ENCODE data around the gene MACF1. TPM values are rescaled to one million over a fixed set of nuclear protein-coding genes. Genes with fewer than 3 reads are reported as not detected.

MACF1 gene
- total and polyA plus RNA-seq, 4 donors: 69.1 to 966 (median 233) TPM

GRCh38 chr1:39360731-39361130, 156.2 kb downstream of the MACF1 start:
- DNase-seq (no peak), ATAC-seq (ENCODE audit: insufficient read depth, low FRiP score) (no peak)
- Histone ChIP-seq H3K27ac (ENCODE audit: low read depth in 1 of 2, low read length in 1 of 2) (no peak overlapping the region), H3K27me3 (ENCODE audit: control insufficient read depth in 3 of 3, insufficient read depth in 3 of 3, low read length in 2 of 3) (no peaks in the 10 kb centered on the region), H3K36me3 (ENCODE audit: control insufficient read depth in 4 of 4, insufficient read depth in 4 of 4, low read length in 4 of 4) (peaks cover 27 to 65% (median 49%) of the 10 kb centered on the region in 4 donors), H3K4me3 (no peak overlapping the region), H3K9ac (ENCODE audit: insufficient read depth in 1 of 2, low read length in 2 of 2) (no peak overlapping the region), H3K4me1 (ENCODE audit: control insufficient read depth in 5 of 5, insufficient read depth in 5 of 5, low read length in 5 of 5) (peaks cover 0 to 2% (median 0%) of the 10 kb centered on the region in 5 donors), H3K9me3 (ENCODE audit: control insufficient read depth in 4 of 4, insufficient read depth in 3 of 4, low read length in 3 of 4) (no peaks in the 10 kb centered on the region)
- 36 to 82% methylated on average over 1 of the region's 1 CpG for WGBS, 2 donors
- TF ChIP-seq, protein P1, sequence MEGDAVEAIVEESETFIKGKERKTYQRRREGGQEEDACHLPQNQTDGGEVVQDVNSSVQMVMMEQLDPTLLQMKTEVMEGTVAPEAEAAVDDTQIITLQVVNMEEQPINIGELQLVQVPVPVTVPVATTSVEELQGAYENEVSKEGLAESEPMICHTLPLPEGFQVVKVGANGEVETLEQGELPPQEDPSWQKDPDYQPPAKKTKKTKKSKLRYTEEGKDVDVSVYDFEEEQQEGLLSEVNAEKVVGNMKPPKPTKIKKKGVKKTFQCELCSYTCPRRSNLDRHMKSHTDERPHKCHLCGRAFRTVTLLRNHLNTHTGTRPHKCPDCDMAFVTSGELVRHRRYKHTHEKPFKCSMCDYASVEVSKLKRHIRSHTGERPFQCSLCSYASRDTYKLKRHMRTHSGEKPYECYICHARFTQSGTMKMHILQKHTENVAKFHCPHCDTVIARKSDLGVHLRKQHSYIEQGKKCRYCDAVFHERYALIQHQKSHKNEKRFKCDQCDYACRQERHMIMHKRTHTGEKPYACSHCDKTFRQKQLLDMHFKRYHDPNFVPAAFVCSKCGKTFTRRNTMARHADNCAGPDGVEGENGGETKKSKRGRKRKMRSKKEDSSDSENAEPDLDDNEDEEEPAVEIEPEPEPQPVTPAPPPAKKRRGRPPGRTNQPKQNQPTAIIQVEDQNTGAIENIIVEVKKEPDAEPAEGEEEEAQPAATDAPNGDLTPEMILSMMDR (IDR thresholded peaks at IDR 0.05; ENCODE audit: control extremely low read depth, extremely low read depth): no peak

DNA sequence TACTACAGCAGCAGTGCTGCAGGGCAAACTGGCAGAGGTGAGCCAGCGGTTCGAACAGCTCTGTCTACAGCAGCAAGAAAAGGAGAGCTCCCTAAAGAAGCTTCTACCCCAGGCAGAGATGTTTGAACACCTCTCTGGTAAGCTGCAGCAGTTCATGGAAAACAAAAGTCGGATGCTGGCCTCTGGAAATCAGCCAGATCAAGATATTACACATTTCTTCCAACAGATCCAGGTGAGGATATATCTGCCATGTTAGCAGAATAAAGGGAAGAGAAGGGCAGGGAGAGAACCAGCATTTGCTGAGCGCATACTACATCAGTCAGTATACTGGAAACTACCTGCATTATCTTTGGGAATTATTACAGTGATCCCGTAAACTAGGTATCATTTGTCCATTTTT, 157.0 kb downstream of the MACF1 start:
- Histone ChIP-seq H3K27ac (ENCODE audit: low read depth in 1 of 2, low read length in 1 of 2) (no peak overlapping the region), H3K9ac (ENCODE audit: insufficient read depth in 1 of 2, low read length in 2 of 2) (no peak overlapping the region), H3K4me3 (no peak overlapping the region), H3K4me1 (ENCODE audit: control insufficient read depth in 5 of 5, insufficient read depth in 5 of 5, low read length in 5 of 5) (peaks cover 0 to 2% (median 0%) of the 10 kb centered on the region in 5 donors), H3K27me3 (ENCODE audit: control insufficient read depth in 3 of 3, insufficient read depth in 3 of 3, low read length in 2 of 3) (no peaks in the 10 kb centered on the region), H3K36me3 (ENCODE audit: control insufficient read depth in 4 of 4, insufficient read depth in 4 of 4, low read length in 4 of 4) (peaks cover 29 to 61% (median 47%) of the 10 kb centered on the region in 4 donors), H3K9me3 (ENCODE audit: control insufficient read depth in 4 of 4, insufficient read depth in 3 of 4, low read length in 3 of 4) (no peaks in the 10 kb centered on the region)
- TF ChIP-seq, protein P1 (IDR thresholded peaks at IDR 0.05; ENCODE audit: control extremely low read depth, extremely low read depth): no peak
- DNase-seq: no peak
- WGBS, 2 donors: 82 to 88% methylated on average over 5 of the region's 5 CpGs
- ATAC-seq (ENCODE audit: insufficient read depth, low FRiP score): no peak

GRCh38 chr1:39363267-39363666, 158.8 kb downstream of the MACF1 start:
- Histone ChIP-seq H3K36me3 (ENCODE audit: control insufficient read depth in 4 of 4, insufficient read depth in 4 of 4, low read length in 4 of 4) (peaks cover 22 to 56% (median 37%) of the 10 kb centered on the region in 4 donors), H3K9me3 (ENCODE audit: control insufficient read depth in 4 of 4, insufficient read depth in 3 of 4, low read length in 3 of 4) (no peaks in the 10 kb centered on the region), H3K4me1 (ENCODE audit: control insufficient read depth in 5 of 5, insufficient read depth in 5 of 5, low read length in 5 of 5) (peaks cover 0 to 2% (median 0%) of the 10 kb centered on the region in 5 donors), H3K9ac (ENCODE audit: insufficient read depth in 1 of 2, low read length in 2 of 2) (no peak overlapping the region), H3K27me3 (ENCODE audit: control insufficient read depth in 3 of 3, insufficient read depth in 3 of 3, low read length in 2 of 3) (no peaks in the 10 kb centered on the region), H3K27ac (ENCODE audit: low read depth in 1 of 2, low read length in 1 of 2) (no peak overlapping the region), H3K4me3 (no peak overlapping the region)
- no peak for DNase-seq
- no peak for ATAC-seq (ENCODE audit: insufficient read depth, low FRiP score)
- 96 to 98% methylated on average over 2 of the region's 2 CpGs for WGBS, 2 donors
- TF ChIP-seq, protein P1 (IDR thresholded peaks at IDR 0.05; ENCODE audit: control extremely low read depth, extremely low read depth): no peak

- Histone ChIP-seq H3K4me3 (no peak overlapping the region), H3K36me3 (ENCODE audit: control insufficient read depth in 4 of 4, insufficient read depth in 4 of 4, low read length in 4 of 4) (peaks cover 16 to 59% (median 36%) of the 10 kb centered on the region in 4 donors), H3K9me3 (ENCODE audit: control insufficient read depth in 4 of 4, insufficient read depth in 3 of 4, low read length in 3 of 4) (no peaks in the 10 kb centered on the region), H3K9ac (ENCODE audit: insufficient read depth in 1 of 2, low read length in 2 of 2) (no peak overlapping the region), H3K27ac (ENCODE audit: low read depth in 1 of 2, low read length in 1 of 2) (no peak overlapping the region), H3K4me1 (ENCODE audit: control insufficient read depth in 5 of 5, insufficient read depth in 5 of 5, low read length in 5 of 5) (peaks cover 0 to 3% (median 0%) of the 10 kb centered on the region in 5 donors), H3K27me3 (ENCODE audit: control insufficient read depth in 3 of 3, insufficient read depth in 3 of 3, low read length in 2 of 3) (no peaks in the 10 kb centered on the region)
- 95 to 100% methylated on average over 1 of the region's 1 CpG for WGBS, 2 donors
- TF ChIP-seq, protein P1 (IDR thresholded peaks at IDR 0.05; ENCODE audit: control extremely low read depth, extremely low read depth): no peak
- ATAC-seq (ENCODE audit: insufficient read depth, low FRiP score) (no peak), DNase-seq (no peak)
Measured at GRCh38 chr1:39368045-39368444, 163.6 kb downstream of the MACF1 start.
